ENCODE results near the gene KIZ. TPM values are rescaled to one million over a fixed set of nuclear protein-coding genes. Genes with fewer than 3 reads are reported as not detected.

KIZ gene
- total RNA-seq, 1 experiment from 2014 or later: 43.6 TPM

- TF ChIP-seq TCF7 (CRISPR knock-in tag; IDR thresholded peaks at IDR 0.05; ENCODE audit: low read depth): no peak
These were observed 108.4 kb downstream of the KIZ start (continued) for GRCh38 chr20:21234324-21234723.

DNA sequence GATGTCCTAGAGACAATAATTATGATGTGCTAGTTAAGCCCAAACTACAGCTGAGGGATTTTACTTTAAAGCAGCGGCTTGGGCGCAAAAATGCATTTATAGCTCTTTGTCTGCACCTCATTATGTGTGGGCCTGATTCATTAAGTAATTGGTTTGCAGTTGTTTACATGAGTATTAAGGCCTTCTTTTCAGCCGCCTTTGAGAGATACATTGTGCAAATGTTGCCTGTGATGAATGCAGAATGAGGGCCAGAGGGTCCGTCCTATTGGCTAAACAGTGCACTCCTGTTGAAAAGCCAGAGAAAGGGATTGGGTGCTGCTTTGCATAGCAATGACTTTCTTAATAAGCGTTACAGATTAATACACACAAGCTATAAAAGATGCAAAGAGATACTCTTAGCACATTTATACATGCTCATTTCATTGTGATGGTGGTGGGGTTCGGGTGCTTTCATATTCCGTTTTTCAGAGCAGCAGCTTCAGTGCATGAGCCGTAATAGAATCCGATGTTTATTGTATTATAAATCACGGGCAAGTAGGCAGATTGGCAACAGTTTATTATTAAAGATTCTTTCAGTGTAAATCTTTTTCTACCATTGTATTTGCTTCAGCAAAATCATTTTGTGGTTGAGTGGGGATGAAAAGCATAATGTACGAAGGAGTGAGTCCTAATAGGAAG lies 109.1 kb downstream of the KIZ start:
- TF ChIP-seq SMAD4 (CRISPR knock-in tag; IDR thresholded peaks at IDR 0.05) (no peak), FOXP1 (CRISPR knock-in tag; IDR thresholded peaks at IDR 0.05; ENCODE audit: borderline replicate concordance) (no peak), ZBTB21 (CRISPR knock-in tag; IDR thresholded peaks at IDR 0.05; ENCODE audit: borderline replicate concordance) (no peak), USF1 (CRISPR knock-in tag; IDR thresholded peaks at IDR 0.05) (no peak)
- Mint-ChIP-seq H3K36me3 (peaks cover 14% of the 10 kb centered on the region), H3K4me3 (no peak overlapping the region), H3K27ac (peak overlapping the region; percentile 8; the same call in 1 of the 2 replicates), H3K9me3 (no peaks in the 10 kb centered on the region), H3K27me3 (ENCODE audit: low read depth) (no peaks in the 10 kb centered on the region), H3K4me1 (peaks cover 33% of the 10 kb centered on the region)
- ATAC-seq (peak; percentile 46; the same call in 1 of the 2 replicates), DNase-seq (ENCODE audit: low spot score) (no peak)
- ChIA-PET CTCF (interaction anchor here (0.6 to 3.6 kb wide), 72 partner anchors 9 to 409 kb away, joined by 3 to 75 read pairs (median 6); partner anchors contain the start of genes KIZ and XRN2), POLR2A (interaction anchor here (0.7 to 1.3 kb wide), 2 partner anchors 45 to 133 kb away, joined by 4 to 6 read pairs; no protein-coding TSS in a partner anchor)

GRCh38 chr20:21235484-21236445 lies 109.9 kb downstream of the KIZ start:
- Mint-ChIP-seq H3K27me3 (ENCODE audit: low read depth) (no peaks in the 10 kb centered on the region), H3K4me3 (peak overlapping the region; percentile 54), H3K9me3 (no peaks in the 10 kb centered on the region), H3K36me3 (peaks cover 6% of the 10 kb centered on the region), H3K27ac (no peak overlapping the region; the same call in 1 of the 2 replicates), H3K4me1 (peaks cover 33% of the 10 kb centered on the region)
- DNase-seq (ENCODE audit: low spot score) (peak; percentile 76), ATAC-seq (peak; percentile 82)
- POLR2A ChIA-PET: interaction anchor here (0.9 to 1.3 kb wide), 2 partner anchors 45 to 134 kb away, joined by 4 read pairs; no protein-coding TSS in a partner anchor
- CTCF ChIA-PET: interaction anchor here (0.6 to 3.6 kb wide), 79 partner anchors 9 to 1122 kb away, joined by 3 to 75 read pairs (median 5); partner anchors contain the start of genes KIZ and XRN2
- TF ChIP-seq KAT7 (CRISPR knock-in tag; IDR thresholded peaks at IDR 0.05; ENCODE audit: borderline replicate concordance) (no peak), ZNF532 (CRISPR knock-in tag; IDR thresholded peaks at IDR 0.05; ENCODE audit: borderline replicate concordance) (no peak), GABPB1 (CRISPR knock-in tag; IDR thresholded peaks at IDR 0.05) (no peak), NR1H2 (CRISPR knock-in tag; IDR thresholded peaks at IDR 0.05) (no peak), MAX (CRISPR knock-in tag; IDR thresholded peaks at IDR 0.05) (peak; percentile 28; the same call in 1 of the 2 replicates), ZNF263 (CRISPR knock-in tag; IDR thresholded peaks at IDR 0.05; ENCODE audit: low read depth) (no peak), SP1 (CRISPR knock-in tag; conservative IDR thresholded peaks at IDR 0.05) (peak; percentile 52; the same call in 1 of the 2 replicates), MYBL2 (CRISPR knock-in tag; IDR thresholded peaks at IDR 0.05) (no peak), ATF3 (CRISPR knock-in tag; conservative IDR thresholded peaks at IDR 0.05) (no peak), TEAD4 (CRISPR knock-in tag; IDR thresholded peaks at IDR 0.05) (no peak), GTF2I (CRISPR knock-in tag; conservative IDR thresholded peaks at IDR 0.05) (no peak), ZNF138 (CRISPR knock-in tag; conservative IDR thresholded peaks at IDR 0.05) (no peak), NFE2L1 (CRISPR knock-in tag; IDR thresholded peaks at IDR 0.05) (0 out of 2 replicates have a peak, but pooled peaks have one; percentile 24), ERG (CRISPR knock-in tag; IDR thresholded peaks at IDR 0.05) (no peak), ZNF317 (CRISPR knock-in tag; IDR thresholded peaks at IDR 0.05; ENCODE audit: borderline replicate concordance, low read depth) (no peak), TEAD1 (CRISPR knock-in tag; IDR thresholded peaks at IDR 0.05) (no peak)
- TF ChIP-seq, protein P1, sequence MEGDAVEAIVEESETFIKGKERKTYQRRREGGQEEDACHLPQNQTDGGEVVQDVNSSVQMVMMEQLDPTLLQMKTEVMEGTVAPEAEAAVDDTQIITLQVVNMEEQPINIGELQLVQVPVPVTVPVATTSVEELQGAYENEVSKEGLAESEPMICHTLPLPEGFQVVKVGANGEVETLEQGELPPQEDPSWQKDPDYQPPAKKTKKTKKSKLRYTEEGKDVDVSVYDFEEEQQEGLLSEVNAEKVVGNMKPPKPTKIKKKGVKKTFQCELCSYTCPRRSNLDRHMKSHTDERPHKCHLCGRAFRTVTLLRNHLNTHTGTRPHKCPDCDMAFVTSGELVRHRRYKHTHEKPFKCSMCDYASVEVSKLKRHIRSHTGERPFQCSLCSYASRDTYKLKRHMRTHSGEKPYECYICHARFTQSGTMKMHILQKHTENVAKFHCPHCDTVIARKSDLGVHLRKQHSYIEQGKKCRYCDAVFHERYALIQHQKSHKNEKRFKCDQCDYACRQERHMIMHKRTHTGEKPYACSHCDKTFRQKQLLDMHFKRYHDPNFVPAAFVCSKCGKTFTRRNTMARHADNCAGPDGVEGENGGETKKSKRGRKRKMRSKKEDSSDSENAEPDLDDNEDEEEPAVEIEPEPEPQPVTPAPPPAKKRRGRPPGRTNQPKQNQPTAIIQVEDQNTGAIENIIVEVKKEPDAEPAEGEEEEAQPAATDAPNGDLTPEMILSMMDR (IDR thresholded peaks at IDR 0.05): peak; percentile 93
